NCI-H1048 (cell line): ENCODE results near the gene CEP72.

Experiments used
- DNase-seq: peaks from one replicate; lab custom pipeline; 2025; lab: John Stamatoyannopoulos, UW

Gene CEP72

DNA sequence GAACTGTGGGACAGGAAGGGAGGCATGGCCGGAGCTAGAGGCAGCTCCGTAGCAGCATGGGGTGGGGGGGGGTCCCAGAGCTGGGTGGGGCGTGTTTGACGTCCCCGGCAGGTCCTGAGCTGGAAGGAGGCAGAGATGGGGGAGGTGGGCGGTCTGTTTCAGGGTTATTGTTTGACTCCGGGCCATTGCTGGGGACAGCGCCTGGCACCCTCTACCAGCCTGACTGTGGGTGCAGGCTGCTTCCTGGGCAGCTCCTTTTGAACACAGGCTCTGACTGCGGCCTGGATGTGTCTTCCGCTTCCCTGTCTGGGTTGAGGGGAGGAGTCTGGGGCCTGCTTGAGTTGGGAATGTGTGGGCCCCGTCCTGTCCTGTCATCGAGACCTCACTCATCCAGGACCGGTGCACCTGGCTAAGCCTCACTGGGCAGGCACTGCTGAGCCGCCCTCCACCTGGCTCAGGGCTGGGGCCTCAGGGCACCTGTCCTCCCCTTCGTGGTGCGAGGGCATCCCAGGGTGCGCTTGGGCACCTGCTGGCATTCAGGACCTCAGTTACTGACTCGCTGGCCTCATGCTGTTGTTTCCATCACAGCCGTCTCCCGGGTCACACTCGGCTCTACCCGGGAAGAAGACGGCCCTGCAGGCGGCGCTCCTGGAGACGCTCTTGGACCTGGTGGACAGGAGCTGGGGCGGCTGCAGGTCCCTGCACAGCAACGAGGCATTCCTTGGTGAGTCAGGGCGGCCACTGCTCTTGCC lies 26.5 kb downstream of the CEP72 start:
- DNase-seq, result no peak

DNA sequence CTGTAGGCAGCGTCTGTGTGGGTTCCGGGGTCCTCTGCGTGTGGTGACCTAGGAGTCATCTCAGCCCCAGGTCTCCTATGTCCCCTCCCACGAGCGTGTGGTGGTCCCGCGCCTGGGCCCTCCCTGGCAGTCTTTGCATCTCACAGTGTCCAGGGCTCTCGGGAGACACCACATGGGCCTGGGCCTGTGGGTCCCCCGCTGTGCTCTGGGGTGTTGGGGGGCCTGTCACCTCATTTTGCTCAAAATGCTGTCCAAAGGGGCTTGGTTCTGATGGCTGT lies 27.1 kb downstream of the CEP72 start:
- DNase-seq, result no peak

DNA sequence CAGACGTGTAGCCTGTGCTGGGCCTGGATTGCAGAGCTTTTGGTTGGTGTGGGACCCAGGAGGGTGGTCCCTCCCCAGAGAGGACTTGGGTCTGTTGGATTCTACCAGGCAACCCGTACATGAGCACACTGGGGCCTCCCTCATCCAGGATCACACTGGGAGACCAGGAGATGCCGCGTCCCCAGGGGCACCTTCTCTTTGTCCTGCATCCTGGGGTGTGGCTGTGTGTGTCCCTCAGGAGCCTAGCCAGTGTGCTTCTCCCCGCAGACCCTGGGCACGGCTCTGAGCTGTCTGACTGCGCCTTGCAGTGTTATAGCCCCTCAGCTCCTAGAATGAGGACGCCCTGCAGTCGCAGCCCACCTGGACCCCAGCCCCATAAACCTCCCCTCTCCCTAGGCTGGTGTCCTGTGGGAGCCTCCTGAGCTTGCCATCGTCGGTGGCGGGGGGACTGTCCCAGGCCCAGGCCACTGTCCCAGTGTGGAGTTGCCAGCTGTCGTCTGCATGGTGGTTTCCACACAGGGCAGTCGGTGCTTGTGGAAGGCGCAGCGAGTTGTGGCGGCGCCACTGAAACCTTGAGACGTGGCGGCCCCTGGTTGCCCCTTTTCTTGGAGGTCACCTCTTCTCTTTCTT lies 27.6 kb downstream of the CEP72 start:
- DNase-seq, result no peak

DNA sequence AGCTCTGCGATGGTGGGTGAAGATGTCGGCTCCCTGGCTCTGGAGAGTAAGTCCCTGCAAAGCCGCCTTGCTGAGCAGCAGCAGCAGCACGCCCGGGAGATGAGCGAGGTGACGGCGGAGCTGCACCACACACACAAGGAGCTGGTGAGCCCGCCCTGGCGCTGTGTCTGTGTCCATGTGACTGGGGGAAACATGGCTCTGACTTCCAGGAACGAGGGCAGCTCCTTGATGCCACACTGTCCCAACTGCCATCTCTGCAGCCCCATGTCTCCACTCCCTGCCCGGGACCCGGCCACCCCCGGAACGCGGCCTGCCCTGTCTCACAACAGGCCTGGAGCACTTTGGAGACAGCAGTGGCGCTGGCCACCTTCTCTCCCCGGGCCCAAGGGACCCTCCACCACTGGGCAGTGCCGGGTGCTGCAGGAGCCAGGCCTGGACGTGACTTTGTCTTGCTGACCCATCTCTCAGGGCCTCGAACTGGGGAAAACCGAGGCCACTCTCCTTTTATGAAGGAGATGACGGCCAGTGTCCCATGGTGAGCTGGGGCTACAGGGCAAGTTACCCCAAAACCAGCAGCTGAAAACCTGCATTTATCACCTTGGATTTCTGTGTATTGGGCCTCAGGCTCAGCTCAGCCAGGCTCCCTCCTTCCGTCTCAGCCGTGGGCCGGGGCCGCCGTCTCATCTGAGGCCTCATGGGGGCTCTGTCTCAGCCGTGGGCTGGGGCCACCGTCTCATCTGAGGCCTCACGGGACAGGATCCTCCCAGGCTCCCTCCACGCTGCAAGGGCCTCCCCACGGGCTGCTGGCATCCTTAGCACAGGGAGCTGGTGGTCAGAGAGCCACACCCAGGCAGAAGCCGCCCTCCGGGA lies 28.6 kb downstream of the CEP72 start:
- DNase-seq, result no peak

DNA sequence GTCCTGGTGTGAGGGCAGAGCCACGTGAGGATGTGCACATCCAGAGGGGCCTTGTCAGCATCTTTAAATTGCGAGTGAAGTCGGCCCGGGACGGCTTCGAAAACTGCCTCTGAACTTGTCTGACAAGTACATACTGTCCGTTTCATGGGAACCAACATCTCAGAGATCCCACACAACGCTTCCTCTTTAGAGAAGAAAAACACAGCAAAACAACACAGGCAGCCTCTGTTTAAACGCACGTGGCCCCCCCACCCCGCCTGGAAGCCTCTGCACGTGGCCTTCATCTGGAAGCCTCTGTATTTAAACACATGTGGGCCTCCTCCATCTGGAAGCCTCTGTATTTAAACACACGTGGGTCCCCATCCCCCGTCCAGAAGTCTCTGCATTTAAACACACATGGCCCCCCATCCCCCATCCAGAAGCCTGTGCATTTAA lies 29.2 kb downstream of the CEP72 start:
- no peak for DNase-seq

DNA sequence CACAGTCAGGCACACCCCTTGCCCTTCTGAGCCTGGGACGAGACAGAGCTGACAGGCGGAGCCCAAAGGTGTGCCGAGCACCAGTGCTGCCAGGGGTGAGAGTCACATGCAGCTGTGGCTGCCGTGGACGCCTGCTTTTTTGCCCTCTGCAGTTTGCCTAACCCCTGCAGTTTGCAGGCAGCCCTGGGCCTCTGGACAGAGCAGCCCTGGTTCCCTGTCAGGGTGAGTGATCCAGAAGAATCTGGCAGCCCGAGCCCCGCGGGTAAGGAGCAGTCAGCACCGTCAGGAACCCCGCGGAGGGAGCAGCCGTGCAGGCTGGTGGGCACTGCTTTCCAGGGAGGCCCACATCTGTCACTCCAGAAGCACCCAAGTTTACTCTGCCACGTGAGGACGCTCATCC lies 30.3 kb downstream of the CEP72 start:
- no peak for DNase-seq

DNA sequence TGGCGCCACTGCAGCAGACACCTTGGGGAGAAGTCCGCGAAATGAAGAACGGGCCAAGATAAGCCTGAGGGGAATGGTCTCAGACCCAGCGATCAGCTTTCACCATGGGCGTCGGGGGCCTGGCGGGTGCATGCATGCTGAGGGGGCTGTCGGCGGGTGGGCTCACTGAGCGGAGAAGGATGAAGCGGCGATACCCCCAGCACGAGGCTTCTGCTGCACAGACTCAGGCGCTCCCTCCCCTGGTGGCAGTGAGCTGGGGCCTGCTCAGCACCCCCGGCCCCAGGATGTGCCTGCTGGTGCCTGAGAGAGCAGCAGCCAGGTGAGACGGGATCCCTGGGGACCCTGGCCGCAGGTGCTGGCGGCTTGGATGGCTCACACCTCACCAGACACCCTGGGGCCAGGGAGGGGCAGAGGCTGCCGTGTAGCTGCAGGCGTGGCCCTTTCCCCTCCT lies 31.2 kb downstream of the CEP72 start:
- DNase-seq, result no peak

DNA sequence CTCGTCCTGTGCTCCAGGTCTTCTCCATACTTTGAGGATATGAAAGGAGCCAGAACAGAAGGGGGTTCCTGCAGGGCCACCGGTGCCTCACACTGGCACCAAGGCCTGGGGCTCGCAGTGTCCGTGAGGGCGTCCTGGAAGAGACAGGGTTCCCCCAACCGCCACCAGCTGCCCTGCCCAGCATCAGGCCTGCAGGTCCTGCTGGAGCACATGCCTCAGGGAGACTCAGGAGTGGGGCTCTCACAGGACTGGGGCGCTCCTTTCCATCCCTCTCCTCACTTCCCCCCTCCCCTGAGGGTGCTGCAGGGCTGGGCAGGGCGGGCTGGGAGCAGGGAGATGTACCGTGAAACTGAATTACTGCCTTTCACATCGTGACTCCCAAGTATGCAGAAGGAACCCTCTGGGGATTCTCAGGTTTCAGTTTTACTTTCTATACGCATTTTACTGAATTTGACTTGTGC lies 31.7 kb downstream of the CEP72 start:
- DNase-seq, result no peak

DNA sequence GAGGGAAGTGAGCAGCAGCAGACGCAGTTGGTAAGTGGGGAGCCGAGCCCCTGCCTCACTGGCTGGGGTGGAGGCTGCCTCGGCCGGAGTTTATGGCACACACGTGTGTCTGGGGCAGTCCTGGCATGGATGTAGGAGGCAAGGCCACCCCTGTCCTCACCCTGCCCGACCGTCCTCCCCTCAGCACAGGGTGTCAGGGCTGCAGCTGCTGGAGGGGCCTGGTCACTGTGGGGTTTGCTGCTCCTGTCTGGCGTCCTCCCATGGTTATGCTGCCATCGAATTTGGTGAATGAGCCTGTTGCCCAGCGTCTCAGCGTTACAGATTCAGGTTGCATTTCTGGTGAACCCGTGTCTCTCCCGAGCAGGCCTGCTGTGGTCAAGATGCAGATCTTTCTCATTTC lies 32.4 kb downstream of the CEP72 start:
- no peak for DNase-seq

DNA sequence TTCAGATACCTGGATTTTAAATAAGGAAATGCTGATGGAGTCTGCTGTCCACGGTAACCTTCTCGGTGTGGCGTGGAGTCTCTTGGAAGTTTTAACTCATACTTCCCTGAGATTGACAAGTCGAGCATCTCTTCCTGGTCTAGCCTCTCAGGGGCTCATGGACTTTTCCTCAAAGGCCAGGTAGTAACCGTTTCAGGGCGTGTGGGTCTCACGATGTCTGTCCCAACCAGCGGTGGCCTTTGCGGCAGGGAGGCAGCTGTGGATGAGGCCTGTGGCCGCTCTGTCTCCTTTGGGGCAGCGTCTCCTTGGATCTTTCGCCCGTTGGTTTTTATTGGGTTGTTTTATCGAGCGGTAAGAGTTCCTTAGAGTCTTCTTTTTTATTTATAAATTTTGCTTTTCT lies 32.8 kb downstream of the CEP72 start:
- no peak for DNase-seq

DNA sequence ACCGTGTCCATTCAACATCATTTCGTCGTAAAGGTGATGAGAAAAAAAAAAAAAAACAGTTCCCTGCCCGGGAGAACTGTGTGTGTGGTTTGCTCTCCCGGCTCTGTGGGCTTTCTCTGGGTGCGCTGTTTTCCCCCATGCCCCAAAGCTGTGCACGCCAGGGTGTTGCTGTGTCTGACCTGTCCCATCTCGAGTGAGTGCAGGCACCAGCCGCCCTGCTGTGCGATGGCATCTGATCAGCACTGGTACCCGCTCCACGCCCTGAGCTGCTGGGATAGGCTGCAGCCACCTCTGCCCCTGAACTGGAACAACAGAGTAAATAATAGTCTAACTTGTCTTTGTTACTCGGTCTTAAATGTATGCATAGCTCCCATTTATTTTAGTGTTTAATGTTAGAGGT lies 33.3 kb downstream of the CEP72 start:
- no peak for DNase-seq

DNA sequence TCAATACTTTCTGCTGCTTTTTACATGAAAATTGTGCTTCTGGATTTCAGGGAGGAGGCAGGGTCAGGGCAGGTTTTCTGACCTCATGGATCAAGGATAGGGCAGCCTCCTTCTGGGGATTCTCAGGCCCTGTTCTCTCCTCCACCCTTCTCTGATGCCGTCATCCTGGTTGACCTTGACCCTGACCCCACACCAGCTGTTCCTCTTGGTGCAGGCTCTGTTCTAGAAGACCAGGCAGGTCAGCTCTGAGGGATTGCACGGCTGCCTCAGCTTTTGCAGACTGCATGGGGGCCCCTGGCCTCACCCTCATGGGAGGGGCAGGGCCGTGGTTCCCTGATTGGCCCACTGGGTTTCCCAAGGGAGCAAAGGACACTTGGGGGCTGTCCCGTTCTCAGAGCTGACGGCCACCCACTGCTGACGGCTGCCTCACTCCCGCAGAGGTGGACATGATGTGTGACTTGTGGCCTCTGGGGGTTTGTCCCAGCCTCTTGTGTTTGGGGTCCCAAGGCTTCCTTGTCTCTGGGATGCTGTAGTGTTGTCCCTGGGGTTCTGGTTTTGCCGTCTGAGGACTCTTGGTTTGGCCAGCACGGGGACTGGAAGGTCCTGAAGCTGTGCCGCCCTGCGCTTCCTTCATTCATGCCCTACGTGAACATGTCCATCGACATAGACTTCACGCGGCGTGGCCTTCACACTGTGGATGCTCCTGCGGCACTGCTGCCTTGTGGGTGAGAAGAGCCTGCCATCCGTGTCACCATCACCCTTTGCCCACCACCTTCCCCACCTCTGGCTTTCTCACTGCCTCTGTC lies 34.5 kb downstream of the CEP72 start:
- DNase-seq, result no peak

DNA sequence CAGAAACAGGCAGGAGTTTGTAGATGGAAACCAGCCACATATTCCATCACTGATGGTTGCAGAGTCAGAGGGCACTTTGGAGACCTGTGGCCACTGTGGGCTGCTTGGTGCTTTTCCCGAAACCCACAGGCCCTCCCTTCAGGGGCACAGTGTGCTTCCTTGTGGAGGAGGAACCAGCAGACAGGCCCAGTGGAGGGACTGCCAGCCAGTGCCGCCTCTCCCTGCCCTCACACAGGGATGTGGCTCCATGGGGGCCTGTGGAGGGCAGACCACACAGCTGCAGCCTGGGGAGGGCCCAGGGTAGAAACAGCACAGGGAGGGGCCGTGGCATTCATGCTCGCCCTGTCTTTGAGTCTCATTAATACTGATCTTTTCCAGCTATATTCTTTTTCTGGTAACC lies 35.2 kb downstream of the CEP72 start:
- no peak for DNase-seq

DNA sequence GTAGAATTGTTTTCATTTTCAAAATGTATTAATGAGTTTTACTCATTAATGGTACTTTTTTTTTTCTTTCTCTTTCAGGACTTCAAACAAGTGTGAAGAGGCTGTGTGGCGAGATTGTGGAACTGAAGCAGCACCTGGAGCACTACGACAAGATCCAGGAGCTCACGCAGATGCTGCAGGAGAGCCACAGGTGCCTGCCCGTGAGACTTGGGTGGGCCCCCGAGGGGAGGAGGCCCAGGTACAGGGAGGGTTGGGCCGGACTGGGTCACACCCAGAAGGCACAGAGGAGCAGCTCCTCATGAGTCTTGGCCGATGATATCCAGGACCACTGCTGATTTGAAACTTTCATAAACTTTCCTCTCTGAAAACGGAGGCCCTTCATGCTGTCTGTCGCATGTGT lies 35.6 kb downstream of the CEP72 start:
- no peak for DNase-seq

DNA sequence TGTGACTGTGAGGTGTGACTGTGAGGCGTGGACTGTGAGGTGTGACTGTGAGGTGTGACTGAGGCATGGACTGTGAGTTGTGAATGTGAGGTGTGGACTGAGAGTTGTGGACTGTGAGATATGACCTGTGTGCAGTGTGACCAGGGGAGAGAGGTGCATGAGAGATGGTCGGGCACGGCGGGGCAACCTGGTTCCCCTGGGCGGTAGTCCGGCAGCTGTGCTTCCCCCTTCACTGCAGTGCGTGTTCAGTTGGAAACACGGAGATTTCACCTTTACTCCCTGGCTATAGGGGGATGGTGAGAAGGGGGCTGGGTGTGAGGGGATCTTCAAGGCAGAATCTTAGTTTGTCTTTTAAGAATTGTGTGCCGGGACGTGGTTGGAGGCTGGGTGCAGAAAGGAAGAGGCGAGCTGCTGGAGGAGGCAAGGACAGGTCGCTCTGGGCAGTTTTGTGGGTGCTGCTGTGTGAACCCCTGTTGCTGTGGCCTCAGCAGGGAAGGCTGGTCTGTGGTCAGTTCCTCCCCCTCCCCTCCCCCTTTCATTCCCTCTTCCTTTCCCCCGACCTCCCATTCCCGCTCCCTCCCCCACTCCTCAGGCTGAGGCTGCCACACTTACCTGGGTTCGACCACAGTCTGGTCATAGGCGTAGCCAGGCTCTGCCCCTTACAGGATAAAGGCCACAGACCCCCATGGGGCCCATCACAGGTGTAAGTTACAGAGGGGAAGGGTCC lies 39.3 kb downstream of the CEP72 start:
- no peak for DNase-seq

DNA sequence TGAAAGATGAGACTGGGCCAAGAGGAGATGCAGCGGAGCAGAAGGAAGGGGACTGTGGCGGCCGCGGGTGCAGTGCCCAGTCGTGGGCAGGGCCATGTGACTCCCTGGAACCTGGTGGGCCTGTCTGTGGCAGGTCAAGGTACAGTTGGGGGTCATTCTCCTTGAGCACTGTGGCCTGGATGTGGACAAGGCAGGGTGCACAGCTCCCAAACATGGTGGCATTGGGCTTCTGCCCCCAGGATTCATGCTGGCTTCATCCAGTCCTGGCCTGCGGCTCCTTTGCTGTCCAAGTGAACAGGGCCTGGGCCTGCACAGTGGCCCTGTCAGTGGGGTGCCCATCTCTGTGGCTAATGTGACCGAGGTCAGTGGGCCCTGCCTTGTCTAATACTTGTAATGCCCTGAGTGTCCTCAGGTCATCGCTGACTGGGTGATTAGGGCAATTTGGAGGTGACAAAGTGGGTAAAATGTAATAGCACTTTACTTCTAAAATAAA lies 39.9 kb downstream of the CEP72 start:
- DNase-seq, result no peak

DNA sequence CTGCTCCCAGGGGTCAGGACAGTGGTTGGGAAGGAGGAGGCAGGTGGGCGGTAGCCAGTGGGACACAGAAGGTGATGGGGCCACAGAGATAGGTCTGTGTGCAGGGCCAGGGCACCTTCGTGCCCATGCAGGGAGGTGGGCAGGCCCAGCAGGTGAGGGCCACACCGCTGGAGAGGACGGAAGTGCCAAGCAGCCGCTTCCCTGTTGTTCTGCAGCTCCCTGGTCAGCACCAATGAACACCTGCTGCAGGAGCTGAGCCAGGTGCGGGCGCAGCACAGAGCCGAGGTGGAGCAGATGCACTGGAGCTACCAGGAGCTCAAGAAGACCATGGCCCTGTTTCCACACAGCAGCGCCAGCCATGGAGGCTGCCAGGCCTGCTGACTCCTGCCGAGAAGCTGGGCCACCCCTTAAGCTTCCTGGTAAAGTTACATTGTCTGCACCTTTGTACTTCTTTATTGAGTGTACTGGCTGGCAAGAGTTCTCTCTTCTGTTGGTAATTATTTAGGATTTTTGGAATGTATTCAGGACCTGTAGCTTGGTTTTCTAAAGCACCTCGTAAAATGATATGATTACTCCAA lies 40.7 kb downstream of the CEP72 start:
- DNase-seq, result no peak

DNA sequence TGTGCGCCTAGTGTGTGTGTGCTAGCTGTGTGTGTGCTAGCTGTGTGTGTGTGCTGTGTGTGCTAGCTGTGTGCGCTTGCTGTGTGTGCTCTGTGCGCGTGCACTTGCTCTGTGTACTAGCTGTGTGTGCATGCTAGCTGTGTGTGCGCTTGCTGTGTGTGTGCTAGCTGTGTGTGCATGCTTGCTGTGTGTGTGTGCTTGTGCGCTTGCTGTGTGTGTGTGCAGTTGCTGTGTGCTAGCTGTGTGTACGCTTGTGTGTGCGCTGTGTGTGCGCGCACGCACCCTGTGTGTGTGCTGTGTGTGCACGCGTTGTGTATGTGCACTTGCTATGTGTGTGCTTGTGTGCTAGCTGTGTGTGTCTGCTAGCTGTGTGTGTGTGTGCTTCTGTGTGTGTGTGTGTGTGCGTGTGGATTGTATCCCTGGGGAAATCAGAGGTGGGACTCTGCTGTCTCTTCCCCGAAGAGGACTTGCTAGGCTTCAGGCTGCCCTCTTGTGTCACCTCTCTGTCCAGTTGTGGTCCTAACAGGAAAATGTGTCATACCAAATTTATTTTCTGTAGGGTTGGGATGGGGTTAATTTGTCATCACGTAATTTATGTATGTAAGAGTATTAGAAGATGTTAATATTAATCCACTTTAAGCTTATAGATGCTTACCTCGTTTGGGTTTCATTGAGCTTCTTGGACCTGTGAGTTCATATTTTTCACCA lies 42.1 kb downstream of the CEP72 start:
- DNase-seq, result no peak

DNA sequence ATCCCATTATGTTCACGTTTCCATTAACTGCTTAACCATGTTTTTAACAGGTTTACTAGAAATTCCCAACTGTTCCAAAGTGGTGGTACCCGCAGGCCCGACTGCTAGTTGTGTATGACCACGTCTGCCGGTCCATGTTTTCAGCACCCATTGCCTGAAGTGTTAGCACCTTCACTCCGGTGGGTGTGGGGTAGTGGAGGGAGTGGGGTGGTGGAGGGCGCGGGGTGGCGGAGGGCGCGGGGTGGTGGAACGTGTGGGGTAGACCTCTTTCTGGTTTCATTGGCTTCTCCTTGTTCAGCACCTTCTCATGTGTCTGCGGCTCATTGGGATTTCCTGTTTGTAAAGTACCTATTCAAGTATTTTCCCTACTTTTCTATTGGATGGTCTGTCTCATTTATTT lies 43.3 kb downstream of the CEP72 start:
- DNase-seq, result no peak

DNA sequence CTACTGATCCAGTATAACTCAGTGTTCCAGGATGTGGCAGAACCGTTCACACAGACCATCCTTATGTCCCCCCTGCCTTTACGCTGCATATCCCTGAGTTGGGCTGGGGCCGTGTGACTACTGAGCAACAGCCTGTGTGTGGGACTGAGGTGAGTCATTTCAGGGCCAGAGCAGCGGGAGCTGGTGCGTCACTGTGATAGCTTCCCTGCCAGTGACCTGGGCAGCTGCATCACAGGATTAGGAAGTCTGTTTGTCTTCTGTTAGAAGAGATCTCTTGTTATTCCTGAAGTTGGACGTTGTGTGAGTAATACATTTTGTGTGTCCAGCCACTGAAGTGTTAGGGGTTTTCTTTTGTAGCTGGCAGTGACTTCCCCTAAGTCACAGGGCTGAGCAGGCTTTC lies 45.4 kb downstream of the CEP72 start:
- DNase-seq, result no peak
